OCI-LY1 (cell line): ENCODE data around the gene CDH22.

Experiments used
- CTCF ChIP-seq: fragments of 200-600 bp; sonication (generic), shearing (Covaris generic); IDR thresholded peaks from 2 replicates; pipeline ENCODE4 v1.5.1; 2017; ENCODE audit warnings: mild to moderate bottlenecking, antibody characterized with exemption, low read length, moderate library complexity, mixed read lengths
- EZH2 ChIP-seq: fragments of 200-600 bp; sonication (generic), shearing (Covaris generic); IDR thresholded peaks from 2 replicates; pipeline ENCODE4 v1.8.0; 2017; ENCODE audit warnings: borderline replicate concordance, mixed run types, mild to moderate bottlenecking, antibody characterized with exemption, low read length, moderate library complexity, mixed read lengths

GRCh38 chr20:46139266-46139889, 168.9 kb downstream of the CDH22 start:
- TF ChIP-seq EZH2 (no peak), CTCF (no peak)
